Thyroid gland (tissue), 4 donors: ENCODE results near the gene DDX24.

Experiments used
- CTCF ChIP-seq, 6 experiments: fragments of 200-600 bp in 3 of 6; fragments of 450-650 bp in 3 of 6; sonication (generic) in 3 of 6; IDR thresholded peaks; one replicate each; pipeline ENCODE4 v1.5.1; 2016 to 2019; ENCODE audit warnings: antibody characterized with exemption in 6 of 6, mild to moderate bottlenecking in 2 of 6, inconsistent platforms in 1 of 6, moderate library complexity in 1 of 6
- POLR2A ChIP-seq, 2 donors: fragments of 450-650 bp; IDR thresholded peaks; one replicate each; pipeline ENCODE4 v1.6.1; 2017; ENCODE audit warnings: antibody characterized with exemption in 2 of 2, mild to moderate bottlenecking in 2 of 2, moderate library complexity in 1 of 2

- TF ChIP-seq CTCF (IDR thresholded peaks at IDR 0.05) (no peak), POLR2A (IDR thresholded peaks at IDR 0.05) (no peak)
These were observed 30.6 kb downstream of the DDX24 start for GRCh38 chr14:94050231-94050880.
